HG02588 (cell line): ENCODE measurements around the gene NDUFS2.
"Not testable (repeated sequence)": the region's sequence is repeated elsewhere in the genome, so short reads cannot be mapped to it uniquely, and the experiment has no call there.

ENCODE experiments used
- ATAC-seq: cut with Tn5 transposase; IDR thresholded peaks from one replicate; pipeline ENCODE4 v1.9.1; 2021; ENCODE audit warnings: mild to moderate bottlenecking, moderate library complexity; ENCODE audit not compliant: unreplicated experiment

NDUFS2 gene

DNA sequence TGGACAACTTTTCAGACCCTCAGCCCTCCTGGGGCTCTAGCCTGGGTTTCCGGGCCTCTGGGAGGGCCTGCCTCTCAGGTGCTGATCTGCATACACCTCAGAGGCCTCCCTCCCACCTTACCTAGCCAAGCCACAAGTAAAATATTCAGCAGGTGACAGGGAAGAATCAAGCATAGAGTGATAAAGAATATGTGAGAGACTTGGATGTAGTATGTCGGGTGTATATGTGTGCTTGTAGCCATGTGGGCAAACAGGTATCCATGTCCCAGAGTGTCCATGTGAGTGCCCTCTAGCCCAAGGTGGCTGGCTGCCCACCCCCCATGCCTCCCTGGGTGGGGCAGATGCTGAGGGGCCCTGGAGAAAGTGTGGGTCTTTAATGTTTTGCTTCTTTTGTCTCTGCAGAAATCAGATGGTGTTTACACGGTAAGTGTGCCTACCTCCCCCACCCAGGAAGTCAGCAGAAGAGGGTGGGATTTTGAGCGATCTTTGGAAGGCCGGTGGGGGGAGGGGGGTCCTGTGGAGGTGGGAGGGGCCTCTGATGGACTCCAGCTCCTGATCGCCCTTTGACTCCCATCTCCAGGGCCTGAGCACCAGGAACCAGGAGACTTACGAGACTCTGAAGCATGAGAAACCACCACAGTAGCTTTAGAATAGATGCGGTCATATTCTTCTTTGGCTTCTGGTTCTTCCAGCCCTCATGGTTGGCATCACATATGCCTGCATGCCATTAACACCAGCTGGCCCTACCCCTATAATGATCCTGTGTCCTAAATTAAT lies 16.3 kb downstream of the NDUFS2 start:
- no peak for ATAC-seq

DNA sequence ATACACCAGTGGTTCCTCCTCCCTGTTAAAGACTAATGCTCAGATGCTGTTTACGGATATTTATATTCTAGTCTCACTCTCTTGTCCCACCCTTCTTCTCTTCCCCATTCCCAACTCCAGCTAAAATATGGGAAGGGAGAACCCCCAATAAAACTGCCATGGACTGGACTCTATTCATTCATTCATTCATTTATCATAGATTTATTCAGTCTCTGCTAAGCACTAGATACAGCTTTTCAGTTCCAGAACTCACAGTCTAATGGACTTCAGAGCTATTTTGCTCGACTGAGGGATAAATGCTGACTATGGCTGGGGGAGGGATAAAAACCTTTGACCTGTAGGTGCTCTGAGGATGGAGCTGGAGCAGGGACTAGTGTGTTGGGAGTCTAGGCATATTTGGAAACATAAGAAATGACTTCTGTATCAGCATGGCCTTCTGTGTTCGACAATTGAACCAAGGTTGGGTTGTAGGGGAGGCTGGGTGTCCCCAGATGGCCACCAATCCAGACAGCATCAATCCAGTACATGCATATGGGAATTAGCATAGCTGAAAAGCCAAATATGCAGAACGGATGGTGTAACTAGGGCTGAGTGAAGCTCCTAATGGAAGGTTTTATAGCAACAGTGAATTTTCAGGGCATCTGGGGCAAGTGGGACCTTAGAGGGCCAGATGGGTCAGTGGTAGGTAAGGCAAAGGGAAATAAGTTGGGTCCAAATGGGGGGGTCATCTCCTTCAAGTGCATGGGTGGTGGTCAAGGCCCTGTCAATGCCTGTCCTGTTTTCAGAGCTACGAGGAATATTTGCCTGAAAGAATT lies 17.1 kb downstream of the NDUFS2 start:
- ATAC-seq, result no peak

DNA sequence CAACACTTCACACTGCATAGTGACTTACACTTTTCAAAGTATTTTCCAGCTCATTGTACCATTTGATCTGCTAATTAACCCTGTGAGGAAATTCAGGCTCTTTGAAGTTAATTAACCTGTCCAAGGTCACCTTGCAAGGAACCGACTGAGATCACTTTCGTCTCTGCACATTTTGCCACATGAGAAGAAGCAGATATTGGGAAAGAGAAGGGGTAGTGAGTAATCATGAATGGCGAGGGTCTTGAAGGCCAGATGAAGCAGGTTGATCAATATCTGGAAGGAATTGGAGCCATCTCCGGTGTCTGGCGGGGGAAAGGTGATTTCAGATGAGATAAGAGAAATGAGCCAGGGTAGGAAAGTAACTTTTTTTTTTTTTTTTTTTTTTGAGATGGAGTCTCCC lies 17.8 kb downstream of the NDUFS2 start:
- ATAC-seq, result no peak

DNA sequence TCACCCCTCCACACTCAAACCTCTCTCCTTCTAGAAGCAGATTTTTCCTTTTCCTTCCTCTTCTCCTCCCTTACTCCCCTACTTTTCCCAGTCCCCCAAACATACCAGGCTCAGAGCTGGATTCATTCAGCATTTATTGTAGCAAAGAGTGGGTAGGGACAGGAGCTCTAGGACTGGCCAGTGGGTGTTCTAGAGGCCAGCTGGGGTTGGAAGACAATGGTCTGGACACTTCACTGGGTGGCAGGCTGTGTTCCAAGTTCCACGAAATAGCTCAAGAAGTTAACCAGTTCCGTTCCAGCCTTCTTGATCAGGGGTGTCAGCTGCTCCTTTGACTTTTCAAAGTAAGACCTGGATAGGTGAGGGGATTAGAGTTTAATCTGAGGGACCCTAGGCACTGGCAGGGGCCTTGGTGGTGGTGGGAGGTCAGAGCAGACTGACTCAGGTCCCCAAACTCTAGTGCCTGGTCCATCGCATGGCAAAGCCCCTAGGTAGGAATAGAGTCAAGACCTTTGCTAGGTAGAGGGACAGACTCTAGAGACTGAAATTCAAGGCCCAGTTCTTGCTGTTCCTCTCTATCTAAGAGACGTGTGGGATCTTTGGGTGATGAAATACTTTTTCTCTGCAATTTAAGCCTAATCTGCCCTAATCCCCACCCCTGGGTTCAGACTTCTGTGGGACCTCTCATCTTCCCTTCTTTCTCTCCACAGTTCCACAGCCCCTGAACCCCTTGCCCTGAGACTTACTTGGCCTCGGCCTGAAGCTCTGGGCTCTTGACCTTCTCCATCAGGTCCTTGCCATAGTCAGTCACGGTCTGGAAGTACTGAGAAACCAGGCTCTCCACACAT lies 20.2 kb downstream of the NDUFS2 start:
- no peak for ATAC-seq

DNA sequence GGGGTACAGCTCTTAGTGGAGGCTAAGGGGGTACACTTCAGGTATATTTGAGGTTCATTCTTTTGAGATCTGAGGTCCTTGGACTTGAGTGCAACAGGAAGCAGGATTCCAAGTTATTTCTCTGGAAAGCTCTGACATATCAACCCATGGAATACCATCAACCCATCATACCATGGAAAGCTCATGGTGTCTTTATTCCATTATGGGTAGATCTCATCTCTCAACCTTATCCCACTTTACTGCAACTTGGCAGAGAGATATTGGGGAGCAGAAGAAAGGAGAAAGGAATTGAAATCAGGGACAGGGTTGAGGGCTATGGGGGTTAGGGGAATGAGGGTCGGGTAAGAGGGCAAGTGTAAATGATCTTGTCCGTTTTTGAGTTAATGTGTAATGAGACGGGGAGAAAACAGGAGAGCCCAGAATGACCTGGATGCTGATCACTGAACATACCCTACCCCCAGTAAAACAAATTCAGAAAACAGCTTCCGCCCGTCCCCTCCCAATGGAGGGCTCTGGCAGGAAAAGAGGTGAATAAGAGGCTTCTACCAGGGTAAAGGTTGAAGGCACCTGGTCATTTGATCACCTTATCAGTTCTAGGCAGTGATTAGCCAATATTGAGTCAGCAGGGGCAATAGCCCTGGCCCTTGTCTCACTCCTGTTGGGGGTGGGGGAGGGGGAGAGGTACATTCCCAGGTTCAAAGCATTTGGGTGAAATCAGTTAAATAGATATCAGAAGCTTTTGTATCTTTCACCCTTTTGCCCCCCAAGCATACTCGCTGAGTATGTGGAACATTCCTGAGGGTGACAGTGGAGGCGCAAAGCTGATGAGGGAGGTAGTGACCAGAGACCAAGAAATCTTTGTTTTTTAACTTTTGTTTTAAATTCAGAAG lies 21.9 kb downstream of the NDUFS2 start:
- ATAC-seq, result no peak

DNA sequence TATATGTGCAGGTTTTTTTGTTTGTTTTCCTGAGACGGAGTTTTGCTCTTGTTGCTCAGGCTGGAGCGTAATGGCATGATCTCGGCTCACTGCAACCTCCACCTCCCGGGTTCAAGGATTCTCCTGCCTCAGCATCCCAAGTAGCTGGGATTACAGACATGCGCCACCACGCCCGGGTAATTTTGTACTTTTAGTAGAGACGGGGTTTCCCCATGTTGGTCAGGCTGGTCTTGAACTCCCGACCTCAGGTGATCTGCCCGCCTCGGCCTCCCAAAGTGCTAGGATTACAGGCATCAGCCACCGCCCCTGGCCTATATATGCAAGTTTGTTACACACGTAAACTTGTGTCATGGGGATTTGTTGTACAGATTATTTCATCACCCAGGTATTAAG lies 22.5 kb downstream of the NDUFS2 start:
- ATAC-seq, result not testable (repeated sequence)

DNA sequence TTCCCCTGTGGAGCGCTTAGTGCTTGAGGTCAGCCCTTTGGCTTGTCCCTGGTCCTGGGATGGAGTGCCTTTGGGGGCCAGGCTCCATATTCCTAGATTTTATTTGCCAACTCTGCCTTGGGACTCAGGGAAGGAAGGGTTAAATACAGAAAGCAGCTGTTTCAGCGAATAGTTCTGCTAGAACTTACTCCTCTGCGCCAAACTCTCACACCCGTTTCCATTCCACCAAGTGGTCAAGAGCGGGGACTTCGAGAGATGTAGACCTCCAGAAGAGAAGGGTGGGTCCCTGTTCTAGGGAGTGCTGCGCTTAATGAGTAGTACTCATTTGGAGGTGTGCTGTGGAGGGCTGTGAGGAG lies 23.0 kb downstream of the NDUFS2 start:
- no peak for ATAC-seq

DNA sequence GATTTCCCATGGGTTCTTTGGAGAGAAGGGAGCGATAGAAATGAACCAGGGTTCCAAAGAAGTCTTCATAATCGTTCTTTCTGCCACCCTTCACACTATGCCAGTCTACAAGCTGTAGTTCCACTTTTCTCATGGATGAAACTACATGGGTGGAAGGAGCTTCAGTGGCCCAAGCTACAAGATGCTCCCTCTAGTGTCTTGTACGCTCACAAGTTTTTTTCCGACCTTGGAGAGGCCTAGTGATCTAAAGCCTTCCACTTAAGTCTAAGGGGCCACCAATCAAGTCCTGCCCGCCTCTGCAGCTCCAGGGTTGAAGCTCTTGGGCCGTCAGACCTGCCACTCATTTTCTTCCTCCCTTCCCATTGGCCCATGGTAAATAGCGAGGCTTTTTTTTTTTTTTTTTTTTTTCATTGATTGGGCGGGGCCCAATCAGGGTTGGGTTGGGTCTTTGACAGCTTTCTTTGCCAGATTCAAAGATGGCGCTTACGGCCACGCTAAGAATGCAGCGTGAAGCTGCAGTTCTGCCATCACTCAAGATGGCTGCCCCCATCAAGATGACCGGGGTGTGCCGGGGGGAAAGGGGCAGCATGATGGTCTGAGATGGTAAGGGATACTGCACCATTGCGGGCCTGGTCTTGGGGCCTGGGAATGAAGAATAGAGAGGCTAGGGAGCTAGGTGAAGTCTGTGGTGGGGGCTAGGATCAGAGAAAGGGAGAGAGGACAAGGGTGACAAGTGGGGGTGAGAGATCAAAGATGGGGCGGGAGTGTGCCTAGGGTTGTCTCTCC lies 23.6 kb downstream of the NDUFS2 start, which contains the start of gene TOMM40L:
Gene TOMM40L, plus strand, starts transcription at position 527 of the 786 bp plus-strand sequence. CDS start 430 bp downstream, outside the sequence.
- ATAC-seq, result peak; percentile 94

DNA sequence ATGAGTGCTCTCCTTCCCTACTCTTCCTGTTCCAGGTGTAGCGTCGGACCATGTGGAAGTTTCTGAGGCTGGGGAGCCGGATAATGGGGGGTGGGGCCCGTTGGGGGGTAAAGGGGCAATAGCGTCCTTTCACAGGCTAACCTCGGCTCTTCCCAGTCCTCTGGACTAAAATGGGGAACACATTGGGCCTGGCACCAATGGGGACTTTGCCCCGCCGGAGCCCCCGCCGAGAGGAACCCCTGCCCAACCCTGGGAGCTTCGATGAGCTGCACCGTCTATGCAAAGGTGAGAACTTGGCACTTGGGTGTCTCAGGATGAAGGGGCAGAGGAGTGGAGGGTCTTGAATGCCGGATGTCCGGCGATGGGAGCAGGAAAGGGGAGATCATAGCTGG lies 24.1 kb downstream of the NDUFS2 start:
- ATAC-seq, result no peak

DNA sequence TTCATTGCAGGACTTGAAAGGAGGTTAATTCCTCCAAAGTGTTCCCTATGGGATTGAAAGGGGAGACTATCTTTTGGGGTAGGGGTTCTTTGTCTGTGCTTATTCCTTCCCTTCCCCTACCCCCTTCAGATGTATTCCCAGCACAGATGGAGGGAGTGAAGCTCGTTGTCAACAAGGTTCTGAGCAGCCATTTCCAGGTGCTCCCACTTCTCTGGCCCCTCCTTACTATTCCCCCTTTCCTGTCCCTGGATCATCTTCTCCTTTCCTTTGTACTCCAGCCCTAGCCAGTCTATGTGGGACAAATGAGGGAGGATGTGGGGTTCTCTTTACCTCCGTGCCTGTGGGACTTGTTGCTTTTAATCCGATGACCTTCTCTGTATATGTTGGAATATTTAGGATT lies 24.6 kb downstream of the NDUFS2 start:
- ATAC-seq, result no peak

DNA sequence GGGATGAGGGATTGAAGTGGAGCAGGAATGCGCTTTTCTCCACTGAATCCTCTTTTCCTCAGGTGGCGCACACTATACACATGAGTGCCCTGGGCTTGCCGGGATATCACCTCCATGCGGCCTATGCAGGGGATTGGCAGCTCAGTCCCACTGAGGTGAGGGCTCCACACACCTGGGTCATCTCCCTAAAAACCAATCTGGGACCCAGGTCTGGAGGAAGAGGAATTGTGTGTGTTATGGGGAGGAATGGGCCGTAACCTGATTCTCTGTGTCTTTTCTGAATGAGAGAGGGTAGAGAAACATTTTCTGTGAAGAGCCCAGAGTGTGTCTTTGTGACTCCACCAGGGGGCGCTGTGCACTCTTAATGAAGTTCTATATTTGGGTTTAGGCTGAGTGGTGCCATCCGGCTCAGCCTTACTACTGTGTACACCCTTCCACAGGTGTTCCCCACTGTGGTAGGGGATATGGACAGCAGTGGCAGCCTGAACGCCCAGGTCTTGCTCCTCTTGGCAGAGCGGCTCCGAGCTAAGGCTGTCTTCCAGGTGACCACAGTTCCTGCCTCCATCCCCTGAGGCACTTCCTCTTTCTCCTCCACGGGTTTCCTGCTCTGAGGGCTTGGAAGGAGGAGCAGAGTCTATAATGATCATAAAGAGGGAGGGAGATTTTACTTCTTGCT lies 25.2 kb downstream of the NDUFS2 start:
- no peak for ATAC-seq

DNA sequence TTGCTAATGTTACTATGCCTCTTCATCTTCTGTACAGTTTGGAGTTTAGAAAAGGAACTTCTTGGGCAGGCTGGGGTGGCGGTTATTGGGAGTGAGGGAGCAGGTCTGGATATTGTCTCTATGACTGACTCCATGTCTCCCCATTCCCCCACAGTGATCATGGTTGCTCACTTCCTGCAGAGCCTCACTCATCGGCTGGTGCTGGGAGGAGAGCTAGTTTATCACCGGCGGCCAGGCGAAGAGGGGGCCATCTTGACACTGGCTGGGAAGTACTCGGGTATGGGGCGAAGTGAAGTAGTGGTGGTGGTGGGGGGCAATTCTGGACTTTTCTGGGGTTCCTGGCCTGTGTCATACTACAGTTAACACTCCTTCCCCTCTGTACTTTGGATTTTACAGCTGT lies 25.9 kb downstream of the NDUFS2 start:
- ATAC-seq, result no peak

DNA sequence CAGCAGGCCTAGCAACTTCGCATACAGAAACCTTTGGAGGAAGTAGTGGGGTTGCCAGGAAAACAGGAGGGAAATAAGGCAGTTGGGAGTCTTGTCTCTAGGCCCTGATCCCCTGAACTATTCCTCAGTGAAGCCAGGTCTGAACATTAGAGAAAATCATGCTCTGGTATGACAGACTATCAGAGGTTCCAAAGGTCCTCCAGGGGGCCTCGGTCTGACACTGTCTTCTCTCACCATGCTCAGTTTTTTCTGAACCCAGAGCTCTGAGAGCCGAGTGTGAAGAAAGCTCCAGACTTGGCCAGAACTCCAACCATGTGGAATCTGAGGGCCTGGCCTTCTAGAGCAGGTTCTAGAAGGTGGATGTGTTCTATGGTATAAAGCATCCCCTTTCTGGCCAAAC lies 27.7 kb downstream of the NDUFS2 start:
- no peak for ATAC-seq

DNA sequence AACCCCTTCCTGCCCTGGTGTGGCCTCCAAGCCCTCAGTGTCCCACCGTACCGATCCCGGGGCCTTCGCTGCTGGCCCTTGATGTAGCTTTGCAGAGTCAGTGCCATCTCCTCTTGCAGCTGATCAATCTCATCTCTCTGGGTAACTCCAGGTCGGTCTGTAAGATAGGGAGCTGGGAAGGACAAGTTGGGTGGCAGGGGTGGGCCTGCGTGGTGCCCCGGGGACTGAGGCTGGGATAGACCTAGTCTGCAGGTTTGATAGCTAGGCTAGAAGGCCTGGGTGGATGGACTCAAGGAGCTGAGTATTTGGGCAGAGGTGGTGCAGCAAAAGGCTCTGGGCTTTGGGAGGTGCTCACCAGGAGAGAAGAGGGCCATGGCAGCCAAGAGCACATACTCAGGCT lies 28.6 kb downstream of the NDUFS2 start:
- no peak for ATAC-seq

DNA sequence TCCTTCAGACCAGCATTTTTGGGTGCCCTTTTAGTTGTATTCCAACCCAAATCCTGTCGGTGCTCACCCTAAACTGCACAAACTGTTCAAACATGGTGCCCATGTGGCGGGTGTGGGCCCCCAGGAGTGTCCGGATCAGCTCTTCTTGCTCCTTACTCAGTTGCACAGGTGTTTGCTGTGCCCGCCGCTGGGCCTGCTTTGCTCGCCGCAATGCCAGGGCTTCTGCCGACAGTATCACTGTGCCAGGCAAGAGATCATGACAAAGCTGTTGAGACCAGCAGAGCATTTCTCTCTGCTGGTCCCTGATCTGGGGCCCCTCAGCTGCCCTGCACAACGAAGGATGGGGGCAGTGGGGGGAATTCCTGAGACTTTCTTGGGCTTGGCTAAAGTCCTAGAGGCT lies 30.9 kb downstream of the NDUFS2 start:
- ATAC-seq, result no peak

DNA sequence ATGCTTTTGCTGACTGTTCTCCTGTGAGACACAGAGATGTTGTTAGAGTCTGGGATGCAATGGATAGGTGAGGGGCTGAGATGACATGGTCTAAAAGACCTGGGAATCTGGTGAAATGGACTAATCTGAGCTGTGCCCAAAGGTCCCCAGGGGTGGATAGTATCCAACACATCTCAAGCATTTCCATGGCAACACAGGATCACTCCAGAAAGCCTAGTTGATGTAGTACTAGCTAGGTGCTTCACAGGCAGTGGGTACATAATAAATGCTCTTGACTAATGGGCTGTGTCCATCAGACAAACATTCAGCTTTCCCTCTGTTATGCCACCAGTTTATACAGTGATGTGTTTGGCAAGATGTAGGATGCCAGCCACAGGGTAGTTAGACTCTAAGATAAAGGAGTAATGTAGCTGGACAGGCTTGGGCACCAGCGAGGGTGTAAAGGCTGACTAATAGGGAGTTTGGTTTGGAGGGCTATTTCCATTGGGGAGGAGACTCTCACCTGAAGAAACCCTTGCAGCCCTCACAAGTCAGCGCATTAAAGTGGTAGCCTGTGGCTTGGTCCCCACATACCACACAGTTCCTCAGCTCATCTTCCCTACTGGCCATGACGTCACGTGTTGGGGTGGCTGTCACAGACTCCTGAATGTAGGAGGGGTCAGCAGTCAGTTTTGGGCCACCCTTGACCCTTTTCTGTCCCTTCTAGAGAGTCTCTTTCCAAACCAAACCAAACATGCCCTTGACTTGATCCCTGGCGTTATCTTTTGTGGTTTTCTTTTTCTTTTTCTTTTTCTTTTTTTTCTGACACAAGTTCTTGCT lies 34.0 kb downstream of the NDUFS2 start:
- ATAC-seq, result no peak

DNA sequence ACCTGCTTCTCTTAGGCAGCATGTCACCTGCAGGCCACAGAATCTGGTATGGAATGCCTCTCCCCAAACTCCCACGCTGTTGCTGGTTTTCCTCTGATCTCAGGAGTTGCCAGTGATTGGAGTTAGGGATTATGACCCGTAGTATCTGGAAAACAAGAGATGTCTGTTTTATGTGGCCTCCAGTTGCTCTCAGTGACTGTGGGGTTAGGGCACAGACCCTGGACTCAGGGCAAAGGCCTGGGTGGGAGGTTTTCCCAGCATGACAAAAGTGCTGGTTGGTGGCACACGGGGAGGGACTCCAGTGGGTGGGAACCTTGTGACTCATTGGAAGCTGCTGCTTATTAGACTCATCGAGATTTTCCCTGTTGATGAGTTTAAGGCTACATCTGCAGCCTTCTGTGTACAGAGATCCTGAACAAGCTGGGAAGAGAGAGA lies 35.9 kb downstream of the NDUFS2 start, which contains the start of gene NR1I3:
Gene NR1I3, minus strand, starts transcription at position 165 of the 435 bp plus-strand sequence. CDS start 1,638 bp downstream, outside the sequence.
- ATAC-seq, result no peak

DNA sequence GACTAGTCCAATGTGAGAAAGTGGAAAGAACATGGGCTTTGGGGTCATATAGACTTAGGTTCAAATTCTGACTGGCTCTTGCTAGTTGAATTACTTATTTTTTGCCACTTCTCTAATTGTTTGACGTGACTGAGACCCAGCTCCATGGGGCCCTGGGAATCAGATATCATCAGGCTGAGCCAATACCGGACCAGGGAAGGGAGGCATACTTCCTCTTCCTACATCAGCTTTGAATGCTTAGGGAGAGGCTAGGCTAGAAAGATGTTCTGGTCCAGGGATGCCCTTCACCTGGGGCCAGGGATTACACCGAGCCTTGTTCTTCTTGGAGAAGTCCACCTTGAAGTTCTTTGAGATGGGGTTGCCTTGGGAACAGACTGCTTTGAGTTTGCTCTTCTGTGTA lies 39.5 kb downstream of the NDUFS2 start:
- ATAC-seq, result no peak
